HS-27A (cell line): ENCODE data around the gene CNOT8.
"Not testable (repeated sequence)": the region's sequence is repeated elsewhere in the genome, so short reads cannot be mapped to it uniquely, and the experiment has no call there.

Experiments used
- DNase-seq: peaks from one replicate; pipeline ENCODE4 v3.0.0-alpha.2; 2012; ENCODE audit warnings: low read depth, missing footprints

The CNOT8 gene

DNA sequence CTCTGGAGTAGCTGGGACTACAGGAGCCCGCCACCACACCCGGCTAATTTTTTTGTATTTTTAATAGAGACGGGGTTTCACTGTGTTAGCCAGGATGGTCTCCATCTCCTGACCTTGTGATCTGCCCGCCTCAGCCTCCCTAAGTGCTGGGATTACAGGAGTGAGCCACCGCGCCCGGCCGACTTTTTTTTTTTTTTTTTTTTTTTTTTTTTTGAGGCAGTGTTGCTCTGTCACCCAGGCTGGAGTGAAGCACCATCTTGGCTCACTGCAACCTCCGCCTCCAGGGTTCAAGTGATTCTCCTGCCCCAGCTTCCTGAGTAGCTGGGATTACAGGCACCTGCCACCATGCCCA, 22.8 kb upstream of the CNOT8 start:
- DNase-seq, result not testable (repeated sequence)

GRCh38 chr5:154836225-154836624, 22.2 kb upstream of the CNOT8 start:
- no peak for DNase-seq

GRCh38 chr5:154837009-154837901, 21.2 kb upstream of the CNOT8 start:
- DNase-seq, result no peak

DNA sequence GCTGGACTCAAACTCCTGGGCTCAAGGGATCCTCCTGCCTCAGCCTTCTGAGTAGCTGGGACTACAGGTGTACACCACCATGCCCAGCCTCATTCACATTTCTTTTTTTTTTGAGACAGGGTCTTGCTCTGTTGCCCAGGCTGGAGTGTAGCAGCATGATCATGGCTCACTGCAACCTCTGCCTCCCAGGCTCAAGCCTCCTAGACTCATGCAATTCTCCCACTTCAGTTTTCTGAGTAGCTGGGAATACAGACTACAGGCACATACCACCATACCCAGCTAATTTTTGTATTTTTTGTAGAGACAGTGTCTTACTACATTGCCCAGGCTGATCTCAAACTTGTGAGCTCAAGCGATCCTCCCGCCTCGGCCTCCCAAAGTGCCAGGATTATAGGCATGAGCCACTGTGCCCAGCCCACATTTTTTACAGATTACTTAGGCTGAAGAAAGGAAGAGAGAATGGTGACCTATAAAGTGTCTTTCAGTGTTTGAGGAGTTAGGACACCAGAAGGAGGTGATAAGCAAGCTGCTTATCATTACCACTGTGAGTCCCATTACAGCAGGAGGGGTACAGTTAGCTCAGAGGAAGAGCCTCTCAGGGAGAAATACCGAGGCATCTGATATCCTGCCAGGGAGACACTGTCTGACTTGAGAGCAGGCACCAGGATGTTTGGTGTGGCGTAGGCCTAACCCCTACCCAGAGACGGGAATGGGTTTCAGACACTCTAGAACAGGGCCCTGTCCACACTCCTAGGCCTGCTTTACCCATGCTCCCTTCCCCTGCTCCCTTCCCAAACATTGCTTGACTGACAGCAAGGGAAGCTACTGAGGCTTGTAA, 17.8 kb upstream of the CNOT8 start:
- DNase-seq, result no peak

DNA sequence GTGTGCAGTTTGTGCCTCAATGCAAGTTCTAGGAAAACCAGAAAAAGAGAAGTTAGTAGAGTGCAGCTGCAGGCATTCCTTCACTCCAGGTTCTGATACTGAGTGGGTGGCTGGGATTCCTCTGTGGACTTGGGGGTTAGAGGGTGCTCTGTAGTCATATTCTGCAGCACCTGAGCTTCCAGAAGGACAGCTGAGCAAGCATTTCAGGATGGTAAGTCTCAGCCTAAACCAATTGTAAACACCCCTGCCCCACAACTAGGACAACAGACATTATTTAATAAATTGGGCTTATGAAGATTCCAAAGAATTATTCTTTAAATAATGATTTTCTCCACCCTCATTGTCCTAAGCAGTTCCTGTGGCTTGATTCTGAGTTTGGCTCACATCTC, 17.2 kb upstream of the CNOT8 start:
- no peak for DNase-seq

DNA sequence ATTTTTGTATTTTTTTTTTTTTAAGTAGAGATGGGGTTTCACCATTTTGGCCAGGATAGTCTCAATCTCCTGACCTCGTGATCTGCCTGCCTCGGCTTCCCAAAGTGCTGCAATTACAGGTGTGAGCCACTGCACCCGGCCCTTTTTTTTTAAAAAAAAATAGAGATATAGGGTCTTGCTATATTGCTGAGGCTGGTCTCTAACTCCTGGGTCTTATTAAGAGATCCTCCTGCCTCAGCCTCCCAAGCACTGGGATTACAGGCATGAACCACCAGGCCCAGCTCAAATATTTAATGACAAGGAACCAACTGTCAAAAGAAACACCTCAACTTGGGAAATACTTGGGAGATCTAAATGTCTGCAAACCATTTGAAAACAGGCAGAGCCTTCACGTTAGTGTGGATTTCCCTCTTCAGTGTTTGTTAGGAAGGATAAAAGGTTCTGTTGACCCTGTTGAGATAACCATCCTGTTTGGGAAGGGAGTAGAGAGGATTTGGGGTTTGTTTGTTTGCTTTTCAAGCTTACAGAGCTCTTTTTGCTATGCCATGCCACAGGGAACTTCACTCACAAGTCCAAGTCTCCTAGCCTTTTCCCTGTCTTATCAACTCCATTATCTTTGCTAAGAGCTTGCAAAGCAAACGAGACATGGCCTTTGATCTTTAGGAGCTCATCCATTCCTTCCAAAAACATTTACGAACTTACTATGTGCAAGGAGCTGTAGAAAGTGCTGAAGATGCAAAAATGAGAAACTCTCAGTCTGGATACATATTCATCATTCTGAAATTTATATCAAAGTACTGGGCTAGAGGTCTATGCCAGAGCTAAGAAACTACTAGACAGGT, 15.5 kb upstream of the CNOT8 start:
- DNase-seq, result no peak

- DNase-seq, result no peak
Observed at GRCh38 chr5:154844809-154845208, 13.6 kb upstream of the CNOT8 start.

GRCh38 chr5:154849264-154849785, 9.1 kb upstream of the CNOT8 start:
- no peak for DNase-seq

DNA sequence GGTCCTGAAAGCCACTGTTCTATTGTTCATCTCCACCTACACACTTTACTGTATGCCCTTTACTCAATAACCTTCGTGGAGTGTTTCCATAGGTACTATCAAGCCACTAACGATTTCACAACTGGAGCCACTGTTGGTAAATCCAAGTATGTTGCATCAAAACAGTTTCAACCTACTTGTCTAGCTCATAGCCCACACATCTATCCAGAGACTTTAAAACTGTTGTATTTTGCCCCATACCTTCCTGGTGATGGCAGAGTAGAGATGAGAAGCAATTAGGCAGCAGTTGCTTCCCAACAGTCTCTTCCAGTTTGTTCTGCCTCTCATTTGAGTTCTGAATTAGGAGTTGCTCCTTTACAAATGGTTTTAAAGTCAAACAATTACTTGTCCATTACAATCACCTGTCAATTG, 8.6 kb upstream of the CNOT8 start:
- no peak for DNase-seq

- no peak for DNase-seq
Observed at GRCh38 chr5:154850255-154851062, 8.0 kb upstream of the CNOT8 start, which contains the start of gene FAXDC2. TSS of gene FAXDC2 (minus strand) at chr5:154850603. CDS start at chr5:154838178, 12,425 bp downstream.

DNA sequence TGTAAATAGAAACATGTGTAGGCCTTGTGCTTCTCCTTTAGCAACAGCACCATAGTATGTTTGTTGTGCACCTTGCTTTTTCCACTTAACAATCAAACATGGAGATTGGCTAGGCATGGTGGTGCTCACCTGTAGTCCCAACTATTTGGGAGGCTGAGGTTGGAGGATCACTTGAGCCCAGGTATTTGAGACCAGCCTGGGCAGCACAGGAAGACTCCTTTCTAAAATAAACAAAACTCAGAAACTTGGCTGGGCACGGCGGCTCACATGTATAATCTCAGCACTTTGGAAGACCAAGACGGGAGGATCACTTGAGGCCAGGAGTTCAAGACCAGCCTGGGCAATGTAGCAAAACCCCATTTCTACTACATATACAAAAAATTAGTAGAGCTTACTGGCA, 7.1 kb upstream of the CNOT8 start:
- DNase-seq, result no peak

GRCh38 chr5:154857530-154858296, 714 bp upstream of the CNOT8 start:
- peak; percentile 79 for DNase-seq

DNA sequence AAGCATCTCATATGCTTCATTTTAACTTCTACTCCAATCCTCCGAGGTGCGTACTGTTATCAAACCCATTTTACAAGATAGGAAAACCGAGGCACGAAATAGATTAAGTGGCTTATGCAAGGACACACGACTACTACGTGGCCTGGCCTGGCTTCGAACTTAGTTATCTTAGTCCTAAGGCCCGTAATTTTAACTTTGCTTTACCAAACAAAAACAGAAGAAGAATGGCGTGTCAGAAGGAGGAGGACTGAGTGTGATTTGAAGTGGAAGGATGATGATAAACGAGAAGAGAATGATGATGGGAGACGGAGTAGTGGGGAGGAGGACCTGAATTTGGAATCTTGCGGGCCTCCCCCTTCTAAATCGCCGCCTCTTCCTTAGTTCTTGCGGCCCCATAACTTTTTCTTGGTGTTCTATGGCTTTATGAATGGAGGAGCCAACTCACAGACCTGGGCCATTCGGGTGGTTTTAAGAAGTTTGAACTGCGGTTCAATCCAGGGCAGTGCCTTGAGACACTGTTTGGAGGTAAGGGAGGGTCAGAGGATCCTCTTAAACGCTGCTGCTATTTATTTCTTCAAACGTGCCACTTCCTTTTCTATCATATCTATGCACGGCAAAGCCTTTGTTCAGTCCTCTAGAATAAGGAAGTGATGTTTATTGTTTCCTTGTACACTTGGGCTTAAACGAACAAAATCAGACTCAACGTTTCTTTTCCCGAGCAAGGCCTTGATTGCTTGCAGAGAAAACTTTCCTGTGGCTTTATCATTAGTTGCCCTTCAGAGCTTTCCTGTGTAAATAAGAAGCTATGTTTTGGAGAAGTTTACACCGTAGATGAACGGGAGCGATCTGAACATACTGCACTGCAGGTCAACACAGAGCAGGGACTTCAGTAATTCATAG, 795 bp downstream of the CNOT8 start:
- DNase-seq, result no peak

DNA sequence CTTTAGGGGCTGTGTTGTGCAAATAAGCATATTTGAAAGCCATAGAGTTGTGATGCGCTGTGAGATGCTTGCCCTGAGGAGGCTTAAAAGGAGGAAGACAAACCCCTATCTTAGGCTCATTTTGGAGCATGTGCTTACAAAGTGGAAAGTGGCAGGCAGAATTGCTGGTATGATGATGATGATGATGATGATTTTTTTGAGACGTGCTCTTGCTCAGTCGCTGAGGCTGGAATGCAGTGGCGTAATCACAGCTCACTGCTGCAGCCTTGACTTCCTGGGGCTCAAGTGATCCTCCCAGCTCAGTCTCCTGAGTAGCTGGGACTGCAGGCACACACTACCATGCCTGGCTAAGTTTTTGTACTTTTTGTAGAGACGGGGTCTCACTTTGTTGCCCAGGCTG, 1.7 kb downstream of the CNOT8 start:
- no peak for DNase-seq

- no peak for DNase-seq
Observed at GRCh38 chr5:154860765-154861164, 2.3 kb downstream of the CNOT8 start.

DNA sequence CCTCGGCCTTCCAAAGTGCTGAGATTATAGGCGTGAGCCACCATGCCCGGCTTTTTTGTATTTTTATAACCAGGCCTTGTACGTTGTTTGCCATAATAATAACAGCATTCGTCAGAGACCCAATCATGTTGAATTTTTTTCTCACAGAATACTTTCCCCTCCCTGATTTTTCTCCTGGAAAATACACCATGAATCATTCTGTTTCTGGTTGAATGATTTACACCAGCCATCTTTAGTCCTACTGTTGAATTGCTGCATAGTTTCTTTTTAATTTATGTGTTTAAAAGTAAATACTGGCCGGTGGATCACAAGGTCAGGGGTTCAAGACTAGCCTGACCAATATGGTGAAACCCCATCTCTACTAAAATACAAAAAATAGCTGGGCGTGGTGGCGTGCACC, 3.5 kb downstream of the CNOT8 start:
- DNase-seq, result no peak

DNA sequence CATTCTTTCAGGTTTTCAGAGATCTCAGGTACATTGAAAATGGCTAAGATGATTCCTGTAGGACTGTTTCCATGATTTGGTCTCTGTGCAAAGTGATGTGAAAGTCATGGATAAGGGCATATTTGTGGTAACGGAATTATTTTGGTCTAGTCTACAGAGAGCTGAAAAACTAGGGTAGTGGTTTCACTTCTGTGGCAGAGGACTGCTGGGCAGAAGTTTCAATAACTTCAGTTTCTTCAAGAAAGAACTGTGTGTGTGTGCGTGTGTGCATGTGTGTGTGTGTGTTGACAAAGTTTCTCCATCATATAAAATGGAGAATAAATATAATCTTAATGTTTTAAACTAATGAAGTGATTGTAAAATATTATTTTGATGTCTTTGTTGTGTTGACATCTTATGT, 4.3 kb downstream of the CNOT8 start:
- DNase-seq, result no peak

- no peak for DNase-seq
Observed at GRCh38 chr5:154863291-154864080, 5.1 kb downstream of the CNOT8 start.
